ENCODE data around the gene C1D. TPM values are rescaled to one million over a fixed set of nuclear protein-coding genes. Genes with fewer than 3 reads are reported as not detected.

Gene C1D
- total RNA-seq, 1 donor = 56.6 TPM

DNA sequence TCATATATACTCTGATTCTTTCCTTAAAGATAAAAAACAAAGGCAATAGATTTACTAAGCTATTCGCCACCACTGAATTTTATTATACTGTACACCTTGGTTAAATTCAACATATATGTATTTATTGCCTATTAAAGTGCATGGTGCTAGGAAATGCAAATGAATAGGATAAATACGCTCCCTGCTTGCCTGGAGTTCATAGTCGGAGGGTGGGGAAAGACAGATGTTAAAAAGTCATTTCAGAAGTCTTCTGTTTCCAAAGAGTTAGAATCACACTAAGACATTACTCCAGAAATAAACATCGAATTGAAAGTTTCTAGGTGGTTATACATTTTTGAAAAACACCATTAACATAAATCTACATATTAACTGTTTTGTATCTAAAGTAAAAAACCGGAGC lies 19.8 kb downstream of the C1D start:
- Histone ChIP-seq H3K4me3 (ENCODE audit: low read length) (no peak overlapping the region), H3K4me1 (ENCODE audit: insufficient read depth, low read length) (no peaks in the 10 kb centered on the region), H3K27me3 (ENCODE audit: insufficient read depth, low read length) (no peaks in the 10 kb centered on the region), H3K9me3 (ENCODE audit: low read depth, low read length) (no peaks in the 10 kb centered on the region)

DNA sequence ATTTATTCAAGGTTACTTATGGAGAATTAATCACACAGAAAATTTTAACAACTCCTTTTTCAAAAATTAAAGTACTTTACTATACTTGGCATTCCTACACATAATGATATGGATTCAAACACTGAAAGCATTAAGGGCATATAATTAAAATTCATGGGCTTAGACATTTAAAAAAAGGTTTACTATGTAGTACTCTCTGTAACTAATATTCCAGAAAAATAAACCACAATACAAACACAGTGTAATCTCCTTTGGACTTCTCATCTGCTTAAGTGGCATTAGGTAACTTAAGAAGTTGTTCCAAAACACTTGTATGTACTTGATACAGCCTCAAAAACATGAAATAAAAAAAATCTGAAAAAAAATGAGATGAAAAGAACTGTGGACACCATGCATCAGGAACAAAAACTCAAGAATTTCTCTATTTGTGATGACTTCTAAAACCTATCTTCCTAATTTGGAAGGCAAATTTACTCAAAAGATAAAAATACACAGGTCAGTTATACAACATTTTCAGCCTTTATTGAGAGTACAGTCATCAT lies 21.0 kb downstream of the C1D start:
- Histone ChIP-seq H3K27me3 (ENCODE audit: insufficient read depth, low read length) (no peaks in the 10 kb centered on the region), H3K4me3 (ENCODE audit: low read length) (no peak overlapping the region), H3K4me1 (ENCODE audit: insufficient read depth, low read length) (no peaks in the 10 kb centered on the region), H3K9me3 (ENCODE audit: low read depth, low read length) (no peaks in the 10 kb centered on the region)

DNA sequence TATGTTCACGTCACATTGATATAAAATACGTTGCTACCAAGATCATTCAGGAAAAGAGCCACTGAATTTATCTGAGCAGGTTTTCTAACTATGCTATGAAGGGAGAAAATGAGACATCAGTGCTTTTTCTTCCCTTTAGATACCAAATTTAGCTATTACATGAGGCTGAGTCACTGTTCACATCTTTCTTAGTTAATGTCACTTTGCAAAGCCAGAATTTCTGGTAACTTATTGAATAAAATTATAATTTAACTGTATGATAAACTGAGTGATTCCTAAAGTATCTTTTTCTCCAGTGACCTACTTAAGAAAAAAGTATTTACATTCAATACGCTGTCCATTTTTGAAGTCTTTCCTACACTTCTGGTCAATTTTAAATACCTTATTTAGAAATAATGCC lies 22.7 kb downstream of the C1D start:
- H3K4me3 ChIP-seq (ENCODE audit: low read length) = no peak overlapping the region
- H3K9me3 ChIP-seq (ENCODE audit: low read depth, low read length) = no peaks in the 10 kb centered on the region
- H3K4me1 ChIP-seq (ENCODE audit: insufficient read depth, low read length) = no peaks in the 10 kb centered on the region
- H3K27me3 ChIP-seq (ENCODE audit: insufficient read depth, low read length) = no peaks in the 10 kb centered on the region

DNA sequence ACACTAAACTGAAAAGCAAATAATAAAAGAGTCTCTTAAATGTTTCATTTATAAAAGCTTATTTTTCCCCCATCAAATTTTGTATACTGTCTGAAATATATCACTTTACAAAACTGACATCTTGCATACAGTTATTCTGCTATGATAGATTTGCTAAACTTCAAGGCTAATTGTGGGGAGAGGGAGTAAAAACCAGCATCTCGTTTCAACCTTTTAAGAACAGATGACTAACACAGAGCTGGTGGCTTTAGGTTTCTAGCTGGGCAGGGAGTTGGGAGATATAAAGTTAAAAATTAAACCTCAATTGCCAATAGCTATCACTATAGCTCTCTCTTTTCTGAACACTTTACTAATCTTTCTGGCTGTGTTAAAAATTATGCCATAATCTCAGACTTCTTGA lies 23.5 kb downstream of the C1D start:
- no peaks in the 10 kb centered on the region for H3K9me3 ChIP-seq (ENCODE audit: low read depth, low read length)

DNA sequence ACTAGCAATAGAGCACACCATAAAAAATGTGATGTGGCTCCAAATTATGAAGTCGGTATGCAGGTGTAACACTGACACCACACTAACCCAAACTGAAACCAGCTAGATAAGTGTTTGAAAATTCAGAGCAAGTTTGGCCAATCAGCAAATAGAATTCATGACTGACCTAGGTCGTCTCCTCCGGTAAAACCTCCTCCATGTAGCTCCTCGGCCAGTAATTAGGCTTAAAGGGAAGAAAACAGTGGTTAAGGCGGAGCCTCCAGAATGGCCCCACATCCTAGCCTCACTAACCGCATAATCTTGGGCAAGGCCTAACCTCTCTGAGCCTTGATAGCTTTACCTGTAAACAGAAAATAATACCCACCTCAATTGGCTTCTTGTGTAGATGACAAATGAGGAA lies 30.1 kb downstream of the C1D start:
- Histone ChIP-seq H3K9me3 (ENCODE audit: low read depth, low read length) (no peaks in the 10 kb centered on the region), H3K4me1 (ENCODE audit: insufficient read depth, low read length) (no peaks in the 10 kb centered on the region), H3K4me3 (ENCODE audit: low read length) (no peak overlapping the region), H3K27me3 (ENCODE audit: insufficient read depth, low read length) (no peaks in the 10 kb centered on the region)

More for the DNA sequence above, 23.5 kb downstream of the C1D start:
- no peaks in the 10 kb centered on the region for H3K27me3 ChIP-seq (ENCODE audit: insufficient read depth, low read length)
- no peak overlapping the region for H3K4me3 ChIP-seq (ENCODE audit: low read length)
- H3K4me1 ChIP-seq (ENCODE audit: insufficient read depth, low read length) = no peaks in the 10 kb centered on the region

DNA sequence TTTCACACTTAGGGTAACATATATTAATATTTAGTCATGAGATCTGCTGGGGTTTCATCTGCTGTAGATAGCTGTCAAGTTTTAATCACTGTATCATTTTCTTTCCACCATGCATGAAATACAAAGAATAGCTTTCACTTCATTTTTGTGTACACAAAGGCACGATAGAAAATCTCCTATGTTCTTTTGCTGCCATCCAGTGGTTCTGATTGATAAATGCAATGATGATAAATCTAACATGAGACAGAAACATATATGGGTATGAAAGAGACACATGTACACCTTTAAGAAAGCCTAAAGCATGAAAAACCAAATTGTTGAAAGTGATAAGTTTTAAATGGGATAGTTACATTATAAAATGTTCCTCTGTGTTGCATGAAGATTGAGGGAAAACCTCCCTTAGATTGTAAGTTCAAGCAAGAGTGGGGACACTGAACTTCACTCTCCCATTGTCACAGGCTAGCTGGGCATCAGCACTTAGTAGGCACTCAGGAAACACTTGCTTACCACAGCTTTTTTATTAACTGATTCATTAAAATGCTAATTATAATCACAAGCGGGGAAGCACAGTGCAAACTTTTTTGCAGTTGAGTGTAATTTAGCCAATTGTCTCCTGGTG lies 31.2 kb downstream of the C1D start:
- Histone ChIP-seq H3K4me3 (ENCODE audit: low read length) (no peak overlapping the region), H3K27me3 (ENCODE audit: insufficient read depth, low read length) (no peaks in the 10 kb centered on the region), H3K9me3 (ENCODE audit: low read depth, low read length) (no peaks in the 10 kb centered on the region), H3K4me1 (ENCODE audit: insufficient read depth, low read length) (no peaks in the 10 kb centered on the region)

DNA sequence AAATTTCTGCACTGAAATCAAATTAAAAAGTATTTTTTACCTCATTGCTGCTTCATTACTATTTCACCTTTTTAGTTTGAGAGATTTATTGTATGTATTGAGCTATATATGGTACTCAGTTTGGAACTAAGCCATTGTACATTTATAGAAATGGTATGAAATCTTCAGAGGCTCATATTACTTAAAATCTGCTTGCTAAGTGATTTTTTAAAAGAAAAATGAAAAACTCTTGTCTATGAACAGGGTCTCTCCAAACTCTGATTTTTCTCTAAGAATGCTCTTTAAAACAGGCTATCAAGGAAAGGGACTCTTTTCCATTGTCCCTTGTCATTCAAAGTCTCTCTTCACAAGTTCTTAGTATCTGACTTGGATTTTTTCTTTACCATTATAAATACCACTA lies 31.8 kb downstream of the C1D start:
- no peaks in the 10 kb centered on the region for H3K9me3 ChIP-seq (ENCODE audit: low read depth, low read length)
- H3K4me1 ChIP-seq (ENCODE audit: insufficient read depth, low read length) = no peaks in the 10 kb centered on the region
- no peaks in the 10 kb centered on the region for H3K27me3 ChIP-seq (ENCODE audit: insufficient read depth, low read length)
- no peak overlapping the region for H3K4me3 ChIP-seq (ENCODE audit: low read length)

DNA sequence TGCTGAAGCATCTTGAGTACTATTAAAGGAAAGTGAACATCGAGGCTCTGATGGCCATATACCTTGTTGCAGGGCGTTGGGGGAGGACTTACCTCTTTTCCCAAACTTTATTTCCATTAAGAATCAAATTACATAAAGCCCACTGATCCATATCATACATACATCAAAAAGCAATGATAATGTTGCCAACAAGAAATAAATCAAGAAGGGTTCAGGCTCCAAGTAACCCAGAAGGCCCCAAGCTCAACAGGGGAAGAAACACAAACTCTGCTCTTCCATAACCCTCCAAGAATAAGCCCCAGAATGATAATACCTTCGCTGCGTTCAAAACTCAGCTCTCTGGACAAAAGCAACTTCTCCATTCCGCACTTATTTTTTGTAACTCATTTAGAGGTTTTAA lies 32.3 kb downstream of the C1D start:
- Histone ChIP-seq H3K4me3 (ENCODE audit: low read length) (no peak overlapping the region), H3K9me3 (ENCODE audit: low read depth, low read length) (no peaks in the 10 kb centered on the region), H3K4me1 (ENCODE audit: insufficient read depth, low read length) (no peaks in the 10 kb centered on the region), H3K27me3 (ENCODE audit: insufficient read depth, low read length) (peaks cover 3% of the 10 kb centered on the region)

DNA sequence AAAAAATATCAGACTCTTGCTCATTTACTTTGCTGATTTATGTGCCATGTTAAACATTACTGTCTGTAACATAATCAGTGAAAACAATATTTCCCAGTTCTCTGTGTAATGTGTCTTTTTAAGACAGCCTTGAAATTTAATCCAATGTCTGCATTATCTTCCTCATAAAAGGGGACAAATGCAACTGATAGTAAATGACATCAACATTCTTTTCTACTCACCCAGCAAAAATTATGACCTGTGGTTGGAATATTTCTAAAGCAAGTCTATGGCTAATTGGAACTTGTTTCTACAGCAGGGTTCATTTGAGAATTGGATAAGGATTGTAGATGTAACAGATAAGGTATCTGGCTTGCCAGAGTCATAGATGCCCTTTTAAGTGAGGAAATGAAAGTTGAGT lies 34.8 kb downstream of the C1D start:
- Histone ChIP-seq H3K4me1 (ENCODE audit: insufficient read depth, low read length) (no peaks in the 10 kb centered on the region), H3K9me3 (ENCODE audit: low read depth, low read length) (no peaks in the 10 kb centered on the region), H3K4me3 (ENCODE audit: low read length) (no peak overlapping the region), H3K27me3 (ENCODE audit: insufficient read depth, low read length) (peaks cover 3% of the 10 kb centered on the region)

DNA sequence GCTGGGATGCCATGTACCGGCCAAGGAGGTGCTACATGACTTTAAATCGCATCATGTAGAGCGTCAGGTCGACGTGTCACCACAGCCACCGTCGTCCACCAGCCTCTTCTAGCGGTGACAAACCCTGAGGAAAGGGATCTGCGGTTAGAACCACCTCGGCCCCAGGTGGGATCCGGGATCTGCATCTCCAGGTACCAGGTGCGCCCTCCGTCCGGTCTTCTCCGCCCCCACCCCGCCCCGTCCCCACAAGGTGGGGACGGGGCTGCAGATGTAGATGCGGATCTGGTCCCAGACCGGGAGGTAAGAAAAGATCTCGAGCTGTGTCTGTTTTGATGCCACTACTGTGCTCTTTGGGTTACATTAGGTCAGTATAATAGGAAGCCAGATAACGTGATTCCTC lies 38.4 kb downstream of the C1D start:
- no peaks in the 10 kb centered on the region for H3K4me1 ChIP-seq (ENCODE audit: insufficient read depth, low read length)
- H3K4me3 ChIP-seq (ENCODE audit: low read length) = no peak overlapping the region
- peaks cover 5% of the 10 kb centered on the region for H3K27me3 ChIP-seq (ENCODE audit: insufficient read depth, low read length)
- H3K9me3 ChIP-seq (ENCODE audit: low read depth, low read length) = no peaks in the 10 kb centered on the region

DNA sequence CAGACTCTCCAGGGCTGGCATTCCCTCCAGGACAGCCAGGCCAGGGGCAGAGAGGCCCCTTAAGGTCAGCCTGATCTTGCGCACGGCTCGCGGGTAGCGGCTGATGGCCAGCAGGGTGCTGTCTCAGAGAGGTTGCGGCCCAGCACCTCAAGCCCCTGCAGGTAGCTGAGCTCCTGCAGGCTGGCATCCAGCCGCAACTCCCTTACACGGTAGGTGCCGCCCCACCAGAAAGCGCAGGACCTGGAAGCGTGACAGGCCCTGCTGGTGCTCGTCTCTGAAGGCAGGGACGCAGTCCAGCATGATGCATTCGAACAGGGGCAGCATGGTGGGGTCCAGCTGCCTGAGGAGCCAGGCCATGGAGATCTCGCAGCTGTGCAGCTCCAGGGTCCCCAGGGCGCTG lies 38.9 kb downstream of the C1D start:
- Histone ChIP-seq H3K4me3 (ENCODE audit: low read length) (no peak overlapping the region), H3K27me3 (ENCODE audit: insufficient read depth, low read length) (peaks cover 5% of the 10 kb centered on the region), H3K4me1 (ENCODE audit: insufficient read depth, low read length) (no peaks in the 10 kb centered on the region), H3K9me3 (ENCODE audit: low read depth, low read length) (no peaks in the 10 kb centered on the region)

DNA sequence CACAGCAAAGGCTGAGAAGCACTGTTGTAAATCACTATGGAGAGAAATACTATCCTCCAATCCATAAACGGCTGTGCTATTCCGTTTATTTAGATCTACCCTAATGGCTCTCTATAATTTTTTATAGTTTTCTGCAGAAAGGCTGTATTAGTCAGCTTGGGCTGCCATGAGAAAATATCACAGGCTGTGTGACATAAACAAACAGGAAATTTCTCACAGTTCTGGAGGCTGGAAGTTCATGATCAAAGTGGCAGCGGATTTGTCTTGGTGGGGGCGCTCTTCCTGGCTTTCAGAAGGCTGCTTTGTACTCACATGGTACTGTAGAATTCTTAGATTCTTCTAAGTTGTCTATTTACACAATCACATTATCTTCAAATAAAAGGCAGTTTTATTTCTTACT lies 44.1 kb downstream of the C1D start:
- H3K4me3 ChIP-seq (ENCODE audit: low read length) = no peak overlapping the region
- H3K27me3 ChIP-seq (ENCODE audit: insufficient read depth, low read length) = peaks cover 3% of the 10 kb centered on the region
- H3K9me3 ChIP-seq (ENCODE audit: low read depth, low read length) = no peaks in the 10 kb centered on the region

DNA sequence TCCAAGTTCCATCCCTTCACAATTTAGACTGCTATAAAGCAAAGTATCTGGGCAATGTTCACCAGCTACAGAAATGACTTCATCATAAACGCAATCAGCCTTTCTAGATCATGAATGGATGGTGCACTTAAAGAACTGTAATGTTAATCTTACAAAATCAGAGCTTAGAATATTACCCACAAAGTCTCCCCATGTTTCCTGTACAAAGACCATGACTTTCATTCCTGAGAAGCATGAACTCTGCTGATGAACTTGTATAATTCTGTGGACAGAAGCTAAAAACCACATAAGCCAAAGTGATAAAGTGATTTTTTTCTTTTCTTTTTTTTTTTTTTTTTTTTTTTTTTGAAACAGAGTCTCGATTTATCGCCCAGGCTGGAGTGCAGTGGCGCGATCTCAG lies 53.3 kb downstream of the C1D start:
- Histone ChIP-seq H3K4me3 (ENCODE audit: low read length) (no peak overlapping the region), H3K4me1 (ENCODE audit: insufficient read depth, low read length) (no peaks in the 10 kb centered on the region), H3K9me3 (ENCODE audit: low read depth, low read length) (no peaks in the 10 kb centered on the region), H3K27me3 (ENCODE audit: insufficient read depth, low read length) (peaks cover 8% of the 10 kb centered on the region)

More for the DNA sequence above, 44.1 kb downstream of the C1D start:
- no peaks in the 10 kb centered on the region for H3K4me1 ChIP-seq (ENCODE audit: insufficient read depth, low read length)

DNA sequence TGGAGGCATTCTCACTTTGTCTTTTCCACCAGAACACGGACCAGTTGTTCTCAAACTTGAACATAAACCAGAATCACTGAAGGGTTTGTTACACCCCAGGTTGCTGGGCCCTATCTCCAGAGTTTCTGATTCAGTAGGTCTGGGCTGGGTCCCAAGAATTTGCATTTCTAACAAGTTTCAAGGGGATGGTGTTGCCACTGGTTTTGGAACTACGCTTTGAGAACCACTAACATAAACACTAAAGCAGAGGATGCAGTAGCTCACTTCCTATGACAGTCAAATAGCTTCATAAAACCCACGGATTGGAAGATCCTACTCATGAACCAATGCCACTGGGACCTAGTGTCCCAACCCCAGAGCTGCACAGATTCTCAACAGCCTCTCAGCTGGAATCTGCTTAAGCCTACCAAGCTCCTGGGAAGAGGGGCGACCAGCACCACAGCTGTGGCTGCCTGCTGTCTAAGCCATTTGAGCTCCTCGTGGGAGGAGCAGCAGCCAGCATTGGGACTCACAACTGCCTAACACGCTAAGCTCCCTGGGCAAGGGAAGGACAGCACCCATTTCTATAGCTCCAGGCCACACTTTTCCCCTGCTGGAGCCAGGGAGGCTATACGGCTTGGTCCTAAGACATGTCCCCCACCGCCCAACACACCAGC lies 62.5 kb downstream of the C1D start:
- Histone ChIP-seq H3K27me3 (ENCODE audit: insufficient read depth, low read length) (peaks cover 5% of the 10 kb centered on the region), H3K4me3 (ENCODE audit: low read length) (no peak overlapping the region)

DNA sequence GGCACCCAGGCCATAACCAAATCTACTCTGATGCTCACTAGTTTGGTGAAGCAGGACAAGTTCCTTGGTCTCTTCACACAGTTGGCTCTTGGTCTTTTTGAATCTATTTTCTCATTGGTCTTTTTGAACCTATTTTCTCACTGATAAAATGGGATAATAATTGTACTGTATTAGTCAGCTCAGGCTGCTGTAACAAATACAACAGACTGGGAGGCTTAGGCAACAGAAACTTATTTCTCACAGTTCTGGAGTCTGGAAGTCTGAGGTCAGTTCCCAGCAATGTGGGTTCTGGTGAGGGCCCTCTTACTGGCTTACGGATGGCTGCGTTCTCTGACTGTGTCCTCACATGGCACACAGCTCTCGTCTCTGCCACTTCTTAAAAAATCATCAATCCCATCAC lies 63.5 kb downstream of the C1D start:
- Histone ChIP-seq H3K4me3 (ENCODE audit: low read length) (no peak overlapping the region), H3K9me3 (ENCODE audit: low read depth, low read length) (no peaks in the 10 kb centered on the region), H3K27me3 (ENCODE audit: insufficient read depth, low read length) (peaks cover 5% of the 10 kb centered on the region), H3K4me1 (ENCODE audit: insufficient read depth, low read length) (no peaks in the 10 kb centered on the region)

More for the DNA sequence above, 62.5 kb downstream of the C1D start:
- Histone ChIP-seq H3K9me3 (ENCODE audit: low read depth, low read length) (no peaks in the 10 kb centered on the region), H3K4me1 (ENCODE audit: insufficient read depth, low read length) (no peaks in the 10 kb centered on the region)

DNA sequence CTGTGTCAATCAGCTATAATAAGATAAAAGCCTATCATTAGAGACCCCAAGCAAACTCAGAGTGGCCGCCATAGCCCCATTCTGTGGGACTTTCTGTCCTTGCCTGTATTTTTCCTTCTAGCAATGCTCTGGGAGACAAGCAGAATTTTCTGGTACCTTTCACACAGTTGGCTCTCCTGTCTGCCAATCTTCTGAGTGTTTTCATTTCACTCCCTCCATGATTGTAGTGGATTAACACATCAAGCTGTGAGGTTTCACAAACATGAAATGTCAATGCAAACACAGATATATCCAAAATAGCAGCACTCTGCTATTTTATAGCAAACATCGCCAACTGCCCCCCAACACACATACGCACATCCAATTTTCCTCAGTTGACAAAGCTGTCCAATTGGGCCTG lies 64.9 kb downstream of the C1D start:
- H3K4me3 ChIP-seq (ENCODE audit: low read length) = no peak overlapping the region
- H3K4me1 ChIP-seq (ENCODE audit: insufficient read depth, low read length) = no peaks in the 10 kb centered on the region
- peaks cover 5% of the 10 kb centered on the region for H3K27me3 ChIP-seq (ENCODE audit: insufficient read depth, low read length)
- H3K9me3 ChIP-seq (ENCODE audit: low read depth, low read length) = no peaks in the 10 kb centered on the region

Data from mononuclear cell (primary cell).